HUES64 (cell line): Measurements from ENCODE around the gene IGFBP1.
"Not testable (repeated sequence)": the region's sequence is repeated elsewhere in the genome, so short reads cannot be mapped to it uniquely, and the experiment has no call there.

ENCODE experiments used
- H3K27ac ChIP-seq: 2 replicates; pipeline ENCODE4 v1.7.0; 2013; ENCODE audit warnings: low read depth, low read length, inconsistent platforms
- H3K27me3 ChIP-seq: 2 replicates; pipeline ENCODE4 v1.6.1; 2013; ENCODE audit warnings: mild to moderate bottlenecking, low read length; ENCODE audit not compliant: insufficient read depth
- H3K36me3 ChIP-seq: 2 replicates; pipeline ENCODE4 v1.6.1; 2013; ENCODE audit warnings: mild to moderate bottlenecking, low read length; ENCODE audit not compliant: insufficient read depth
- H3K4me1 ChIP-seq: 2 replicates; pipeline ENCODE4 v1.6.1; 2013; ENCODE audit warnings: mild to moderate bottlenecking, low read length, moderate library complexity; ENCODE audit not compliant: insufficient read depth
- H3K4me3 ChIP-seq: 2 replicates; pipeline ENCODE4 v1.5.1; 2013; ENCODE audit warnings: mild to moderate bottlenecking, low read length, moderate library complexity
- H3K9ac ChIP-seq: 2 replicates; pipeline ENCODE4 v1.6.1; 2013; ENCODE audit warnings: mild to moderate bottlenecking, low read depth, low read length
- H3K9me3 ChIP-seq: 2 replicates; pipeline ENCODE4 v1.6.1; 2013; ENCODE audit warnings: low read depth, low read length; ENCODE audit not compliant: insufficient read depth
- WGBS: fragments of 150-250, 120-280 bp; methylation state at CpG from one replicate; pipeline ENCODE4 v1.1.7; 2013; ENCODE audit warnings: missing lambda C conversion rate; 5-methylcytosine and 5-hydroxymethylcytosine counted together

IGFBP1 gene

DNA sequence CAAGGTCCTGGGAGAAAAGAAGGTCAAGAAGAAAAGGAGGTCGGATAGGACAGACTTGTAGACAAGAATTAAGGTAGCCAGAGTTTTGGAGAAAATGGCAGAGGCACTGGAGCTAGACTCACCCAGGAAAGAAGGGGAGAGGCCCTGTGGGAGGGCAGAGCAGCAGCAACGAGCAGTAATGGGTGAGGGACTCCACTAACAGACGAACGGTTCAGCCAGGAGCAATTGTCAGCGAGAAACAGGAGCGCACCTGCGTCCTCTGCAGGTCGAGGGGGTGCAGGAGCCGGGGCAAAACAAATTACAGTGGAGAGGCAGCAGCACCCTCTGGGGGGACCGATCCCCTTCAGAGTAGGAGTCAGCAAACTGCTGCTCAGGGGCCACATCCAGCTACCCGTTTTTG lies 51.3 kb downstream of the IGFBP1 start:
- H3K9me3 ChIP-seq: no peaks in the 10 kb centered on the region
- no peak overlapping the region for H3K9ac ChIP-seq
- H3K27ac ChIP-seq: no peak overlapping the region
- no peaks in the 10 kb centered on the region for H3K36me3 ChIP-seq
- H3K4me1 ChIP-seq: no peaks in the 10 kb centered on the region
- H3K4me3 ChIP-seq: no peak overlapping the region
- 95% methylated on average over 11 of the region's 11 CpGs for WGBS
- H3K27me3 ChIP-seq: no peaks in the 10 kb centered on the region

DNA sequence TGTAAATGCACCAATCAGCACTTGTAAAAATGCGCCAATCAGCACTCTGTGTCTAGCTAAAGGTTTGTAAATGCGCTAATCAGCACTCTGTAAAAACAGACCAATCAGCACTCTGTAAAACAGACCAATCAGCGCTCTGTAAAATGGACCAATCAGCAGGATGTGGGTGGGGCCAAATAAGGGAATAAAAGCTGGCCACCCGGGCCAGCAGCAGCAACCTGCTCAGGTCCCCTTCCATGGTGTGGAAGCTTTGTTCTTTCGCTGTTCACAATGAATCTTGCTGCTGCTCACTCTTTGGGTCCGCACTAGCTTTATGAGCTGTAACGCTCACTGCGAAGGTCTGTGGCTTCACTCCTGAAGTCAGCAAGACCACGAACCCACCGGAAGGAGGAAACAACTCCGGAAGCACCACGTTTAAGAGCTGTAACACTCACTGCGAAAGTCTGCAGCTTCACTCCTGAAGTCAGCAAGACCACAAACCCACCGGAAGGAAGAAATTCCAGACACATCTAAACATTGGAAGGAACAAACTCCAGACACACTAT lies 52.0 kb downstream of the IGFBP1 start:
- H3K36me3 ChIP-seq, H3K9me3 ChIP-seq, H3K4me3 ChIP-seq, H3K9ac ChIP-seq, H3K4me1 ChIP-seq, H3K27ac ChIP-seq, H3K27me3 ChIP-seq: not testable (repeated sequence)
- WGBS: 95% methylated on average over 14 of the region's 14 CpGs

DNA sequence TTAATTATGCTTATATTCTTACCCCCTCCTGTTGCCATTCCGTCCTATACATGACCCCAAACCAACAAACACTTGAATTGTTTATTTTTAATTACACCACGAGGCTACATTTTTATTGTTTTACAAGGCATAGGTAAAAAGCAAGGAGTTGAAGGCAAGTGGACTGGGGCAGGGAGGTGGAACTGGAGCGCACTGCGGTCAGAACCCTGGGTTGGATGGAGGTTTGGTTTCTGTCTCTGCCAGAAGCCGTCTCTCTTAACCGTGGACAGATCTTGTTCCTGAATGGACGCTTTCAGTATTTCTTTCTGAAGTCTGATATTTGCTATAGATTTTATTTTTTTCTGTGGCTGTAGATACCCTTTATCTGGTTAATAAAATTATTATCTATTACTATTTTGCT lies 52.7 kb downstream of the IGFBP1 start:
- Histone ChIP-seq H3K27me3 (no peaks in the 10 kb centered on the region), H3K4me3 (no peak overlapping the region), H3K36me3 (no peaks in the 10 kb centered on the region), H3K9me3 (no peaks in the 10 kb centered on the region), H3K27ac (no peak overlapping the region), H3K4me1 (no peaks in the 10 kb centered on the region), H3K9ac (no peak overlapping the region)
- 83% methylated on average over 7 of the region's 7 CpGs for WGBS
